RKO (cell line): Measurements from ENCODE around the gene ANKRD17.
"Not testable (repeated sequence)": the region's sequence is repeated elsewhere in the genome, so short reads cannot be mapped to it uniquely, and the experiment has no call there.

ENCODE experiments used
- DNase-seq: peaks from one replicate; pipeline ENCODE4 v3.0.0-alpha.2; 2016; ENCODE audit warnings: low spot score

The ANKRD17 gene

DNA sequence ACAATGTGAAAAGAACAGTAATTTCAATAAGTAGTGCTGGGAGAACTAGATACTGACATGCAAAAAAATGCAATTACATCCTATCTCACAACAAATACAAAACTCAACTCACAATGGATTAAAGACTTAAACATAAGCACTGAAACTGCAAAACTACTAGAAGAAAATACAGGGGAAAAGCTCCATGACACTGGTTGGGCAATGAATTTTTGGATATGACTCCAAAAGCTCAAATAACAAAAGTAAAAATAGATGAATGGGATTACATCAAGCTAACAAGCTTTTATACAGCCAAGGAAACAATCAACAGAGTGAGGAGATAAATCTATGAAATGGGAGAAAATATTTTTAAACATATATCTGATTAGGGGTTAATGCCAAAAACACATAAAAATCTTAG, 53.1 kb downstream of the ANKRD17 start:
- DNase-seq: no peak

DNA sequence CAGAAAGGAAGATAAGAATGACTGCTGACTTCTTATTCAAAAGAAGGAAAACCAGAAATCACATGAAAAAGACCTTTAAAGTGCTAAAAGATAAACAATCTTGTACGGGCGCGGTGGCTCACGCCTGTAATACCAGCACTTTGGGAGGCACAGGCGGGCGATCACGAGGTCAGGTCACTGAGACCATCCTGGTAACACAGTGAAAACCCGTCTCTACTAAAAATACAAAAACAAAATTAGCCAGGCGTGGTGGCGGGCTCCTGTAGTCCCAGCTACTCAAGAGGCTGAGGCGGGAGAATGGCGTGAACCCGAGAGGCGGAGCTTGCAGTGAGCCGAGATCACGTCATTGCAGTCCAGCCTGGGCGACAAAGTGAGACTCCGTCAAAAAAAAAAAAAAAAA, 54.6 kb downstream of the ANKRD17 start:
- DNase-seq: not testable (repeated sequence)

DNA sequence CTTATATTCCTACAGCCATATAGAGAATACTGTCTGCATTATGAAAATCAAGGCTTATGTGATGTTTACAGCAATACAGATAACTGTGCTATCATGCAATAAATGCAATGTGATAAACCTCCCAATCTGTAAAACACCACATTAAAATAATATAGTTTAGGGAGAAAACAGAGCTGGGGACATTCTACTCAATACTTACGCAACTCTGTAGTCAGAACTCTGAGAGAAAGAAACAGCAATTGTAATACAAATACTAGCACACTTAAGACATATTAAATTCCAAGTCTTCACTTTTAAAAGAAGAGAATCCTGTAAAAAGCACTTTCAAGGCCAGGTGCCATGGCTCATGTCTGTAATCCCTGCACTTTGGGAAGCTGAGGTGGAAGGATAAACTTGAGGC, 61.4 kb downstream of the ANKRD17 start:
- DNase-seq: no peak

DNA sequence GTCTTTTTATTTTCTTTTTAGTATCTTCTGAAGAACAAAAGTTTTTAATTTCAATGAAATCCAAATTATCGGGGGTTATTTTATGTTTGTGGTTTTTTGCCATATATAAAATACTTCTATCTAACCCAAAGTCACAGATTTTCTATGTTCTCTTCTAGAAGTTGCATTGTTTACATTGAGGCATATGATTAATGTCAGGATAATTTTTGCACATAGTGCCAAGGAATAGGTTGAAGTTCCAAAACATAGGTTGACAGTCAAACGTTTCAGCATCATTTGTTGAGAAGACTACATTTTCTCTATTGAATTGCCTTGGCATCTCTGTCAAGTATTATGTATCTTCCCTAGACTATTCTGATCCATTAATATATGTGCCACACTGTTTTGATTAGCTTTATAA, 64.5 kb downstream of the ANKRD17 start:
- no peak for DNase-seq

DNA sequence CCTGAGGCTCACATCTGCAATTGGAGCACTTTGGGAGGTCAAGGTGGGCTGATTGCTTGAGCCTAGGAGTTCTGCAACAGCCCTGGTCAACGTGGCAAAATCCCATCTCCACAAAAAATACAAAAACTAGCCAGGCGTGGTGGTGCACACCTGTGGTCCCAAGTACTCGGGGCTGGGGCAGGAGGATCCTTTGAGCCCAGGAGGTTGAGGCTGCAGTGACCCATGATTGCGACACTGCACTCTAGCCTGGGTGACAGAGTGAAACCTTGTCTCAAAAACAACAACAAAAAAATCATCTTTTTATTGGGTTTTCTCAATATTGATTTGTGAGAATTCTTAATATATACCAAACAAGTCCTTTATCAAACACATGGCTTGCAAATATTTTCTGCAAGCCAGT, 64.9 kb downstream of the ANKRD17 start:
- no peak for DNase-seq

DNA sequence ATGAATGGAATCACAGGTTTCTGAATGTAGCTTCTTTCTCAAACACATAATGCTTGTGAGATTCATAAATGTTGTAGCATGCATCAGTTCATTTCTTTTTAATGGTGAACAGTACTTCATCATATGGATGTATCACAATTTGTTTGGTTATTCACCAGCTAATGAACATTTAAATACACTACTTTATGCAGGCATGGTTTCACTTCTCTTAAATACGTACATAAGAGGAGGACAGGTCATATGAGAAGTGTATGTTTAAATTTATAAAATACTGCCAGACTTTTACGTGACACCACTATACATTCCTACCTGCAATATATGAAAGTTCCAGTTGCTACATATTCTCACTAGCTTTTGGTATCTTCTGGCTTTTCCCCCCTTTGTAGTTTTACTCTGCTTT, 65.4 kb downstream of the ANKRD17 start:
- DNase-seq: no peak

DNA sequence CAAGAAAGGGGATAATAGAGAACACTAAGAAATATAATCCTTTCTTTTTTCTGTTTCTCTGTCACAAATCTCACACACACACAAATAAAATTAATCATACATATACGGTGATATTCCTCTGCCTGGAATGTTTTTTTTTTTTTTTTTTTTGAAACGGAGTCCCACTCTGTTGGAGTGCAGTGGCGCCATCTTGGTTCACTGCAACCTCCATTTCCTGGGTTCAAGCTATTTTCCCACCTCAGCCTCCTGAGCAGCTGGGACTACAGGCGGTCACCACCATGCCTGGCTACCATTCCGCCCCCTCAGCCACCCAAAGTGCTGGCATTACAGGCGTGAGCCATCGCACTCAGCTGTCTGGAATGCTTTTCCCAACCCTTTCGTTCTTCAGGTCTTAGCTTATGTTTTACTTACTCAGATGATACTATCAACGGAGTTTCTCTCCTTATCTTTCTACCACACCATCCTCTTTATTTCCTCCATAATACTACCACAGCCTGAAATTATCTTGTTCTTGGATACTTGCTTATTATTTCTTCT, 69.3 kb downstream of the ANKRD17 start:
- DNase-seq: no peak

DNA sequence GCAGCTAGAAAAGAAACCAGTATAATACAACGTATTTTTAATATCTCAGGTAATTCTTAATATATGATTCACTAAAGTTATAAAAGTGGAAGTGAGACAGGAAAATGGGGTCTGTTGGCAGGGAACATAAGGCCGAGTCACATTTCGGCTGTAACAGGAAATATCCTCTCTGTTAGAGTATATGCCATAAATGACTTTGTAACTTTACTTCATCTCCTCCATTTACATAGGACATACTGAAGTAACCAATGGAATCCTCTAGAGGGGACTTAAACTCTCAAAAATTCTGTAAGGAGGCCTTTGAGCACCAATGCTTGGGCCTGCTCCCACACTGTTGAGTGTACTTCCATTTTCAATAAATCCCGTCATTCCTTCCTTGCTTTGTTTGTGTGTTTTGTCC, 71.3 kb downstream of the ANKRD17 start:
- peak; percentile 60 for DNase-seq

DNA sequence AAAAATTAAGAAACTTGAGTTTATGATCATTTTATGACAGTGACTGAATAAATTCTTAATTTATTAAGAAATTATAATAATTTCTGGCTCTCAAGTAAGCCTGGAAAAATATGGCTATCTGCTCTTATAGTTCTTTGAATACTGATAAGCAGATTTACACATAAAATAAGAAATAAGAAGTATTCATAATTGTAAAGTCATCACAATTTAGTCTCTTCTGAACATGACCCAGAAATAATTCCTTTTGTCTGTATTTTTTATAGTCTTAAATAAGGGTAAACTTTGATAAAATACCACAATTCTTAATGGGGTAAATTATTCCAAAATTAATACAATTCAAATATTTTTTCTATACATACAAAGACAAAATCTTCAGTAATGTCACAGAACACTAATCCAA, 72.7 kb downstream of the ANKRD17 start:
- DNase-seq: no peak

DNA sequence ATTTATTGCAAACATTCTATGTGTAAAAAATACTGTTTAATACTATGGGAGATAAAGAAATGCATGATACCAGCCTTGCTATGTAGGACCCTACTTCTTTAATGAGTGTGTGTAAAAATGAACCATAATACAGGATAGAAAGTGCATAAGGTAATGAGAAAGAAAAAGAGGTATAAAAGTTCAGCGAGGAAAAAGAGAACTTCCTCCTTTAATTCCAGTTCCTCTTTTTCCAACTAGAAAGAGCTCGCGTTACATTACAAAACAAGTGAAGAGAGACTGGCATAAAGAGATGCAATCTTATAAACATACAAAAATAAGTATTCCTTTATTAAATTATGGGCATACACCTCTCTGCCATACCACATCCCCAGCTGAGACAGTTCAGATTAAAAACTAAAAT, 77.4 kb downstream of the ANKRD17 start:
- DNase-seq: no peak

DNA sequence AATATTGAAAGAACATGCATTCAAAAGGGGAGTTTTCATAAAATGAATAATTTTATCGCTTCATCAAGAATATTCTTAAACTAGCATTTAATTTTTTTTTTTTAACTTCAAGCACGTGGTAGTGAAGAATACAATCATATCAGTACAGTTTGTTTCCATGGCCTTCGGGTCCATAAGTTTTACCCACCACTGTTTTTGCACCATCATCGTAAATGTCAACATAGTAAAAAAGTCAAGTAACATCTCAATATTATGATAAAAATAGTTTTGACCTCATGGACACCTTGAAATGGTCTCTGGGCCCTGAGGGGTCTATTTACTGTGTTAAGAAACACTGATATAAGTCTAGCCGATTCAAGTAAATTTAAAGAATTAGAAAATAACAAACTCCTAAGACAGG, 80.2 kb downstream of the ANKRD17 start:
- DNase-seq: no peak

DNA sequence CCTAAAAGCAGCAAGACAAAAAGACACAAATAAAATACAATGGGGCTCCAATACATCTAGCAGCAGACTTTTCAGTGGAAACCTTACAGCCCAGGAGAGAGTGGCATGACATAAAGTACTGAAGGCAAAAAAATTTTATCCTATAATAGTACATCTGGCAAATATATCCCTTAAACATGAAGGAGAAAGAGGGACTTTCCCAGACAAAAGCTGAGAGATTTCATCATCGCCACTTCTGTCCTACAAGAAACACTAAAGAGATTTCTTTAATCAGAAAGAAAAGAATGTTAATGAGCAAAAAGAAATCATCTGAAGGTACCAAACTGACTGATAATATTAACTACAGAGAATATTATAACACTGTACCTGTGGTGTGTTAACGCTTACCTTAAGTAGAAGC, 86.4 kb downstream of the ANKRD17 start:
- no peak for DNase-seq

DNA sequence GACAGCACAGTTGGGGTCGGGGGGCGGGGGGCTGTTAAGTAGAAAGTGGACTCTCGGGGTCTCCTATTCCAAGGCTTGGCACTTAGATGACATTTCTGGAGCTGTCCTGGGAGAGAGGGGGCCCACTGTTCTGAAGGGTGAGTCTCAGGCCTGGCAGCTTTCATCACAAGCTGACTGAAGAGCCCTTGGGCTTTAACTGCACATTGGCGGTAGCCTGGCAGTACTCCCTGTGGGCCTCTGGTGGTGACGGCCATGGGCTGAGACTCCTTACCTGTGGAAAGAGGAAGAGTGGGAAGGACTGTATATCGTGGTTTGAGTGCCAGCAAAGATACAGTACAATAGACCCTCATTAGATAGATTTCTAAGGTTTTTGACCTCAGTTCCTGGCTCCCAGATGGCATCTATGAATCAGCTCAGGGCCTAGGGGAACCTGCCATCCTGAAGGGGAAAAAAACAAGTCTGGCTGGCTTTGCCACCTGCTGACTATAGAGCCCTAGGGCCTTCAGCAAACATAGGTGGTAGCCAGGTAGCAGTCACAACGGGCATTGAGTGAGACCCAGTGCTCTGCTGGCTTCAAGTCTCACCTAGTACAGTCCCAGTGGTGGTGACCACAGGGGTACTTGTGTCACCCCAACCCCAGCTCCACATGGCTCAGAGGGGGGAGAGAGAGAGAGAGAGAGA, 87.9 kb downstream of the ANKRD17 start:
- DNase-seq: no peak

DNA sequence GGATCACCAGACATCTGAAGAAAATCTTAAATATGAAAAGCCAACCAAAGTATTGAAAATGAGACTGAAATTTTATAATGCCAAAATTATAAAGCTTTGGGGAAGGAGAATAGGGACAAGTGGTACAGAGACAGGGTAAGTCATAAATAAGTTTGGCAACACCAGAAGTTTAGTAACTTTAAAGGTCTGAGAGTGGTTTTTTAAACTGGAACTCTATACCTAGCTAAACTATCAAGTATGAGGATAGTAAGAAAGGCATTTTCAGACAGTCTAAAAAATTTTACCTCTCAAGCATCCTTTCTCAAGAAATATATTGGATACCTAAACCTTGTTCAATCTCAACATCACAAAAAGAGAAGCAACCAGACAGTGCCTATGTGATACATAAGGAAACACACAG, 92.4 kb downstream of the ANKRD17 start:
- DNase-seq: no peak

DNA sequence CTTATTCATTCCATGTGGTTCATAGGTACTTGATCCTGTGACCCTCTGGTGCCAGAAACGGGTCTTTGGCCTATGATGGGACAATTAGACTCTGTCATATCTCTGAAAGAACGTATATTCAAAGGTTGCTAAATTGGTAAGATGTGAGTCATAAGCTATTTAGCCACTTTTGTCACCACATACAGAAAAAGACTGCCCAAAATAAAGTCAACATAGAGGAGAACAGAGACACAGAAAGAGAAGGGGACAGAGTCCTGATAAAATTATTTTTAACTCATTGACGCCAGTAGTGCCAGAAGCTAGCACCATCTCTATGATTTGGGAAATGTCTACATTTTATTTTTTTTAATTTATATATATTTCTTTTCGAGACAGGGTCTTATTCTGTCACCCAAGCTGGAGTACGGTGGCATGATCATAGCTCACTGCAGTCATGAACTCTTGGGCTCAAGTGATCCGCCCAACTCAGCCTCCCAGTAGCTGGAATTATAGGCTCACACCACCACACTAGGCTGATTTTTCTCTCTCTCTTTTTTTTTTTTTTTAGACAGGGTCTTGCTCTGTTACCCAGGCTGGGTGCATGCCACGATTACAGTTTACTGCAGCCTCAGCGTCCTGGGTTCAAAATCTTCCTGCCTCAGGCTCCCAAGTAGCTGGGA, 96.9 kb downstream of the ANKRD17 start:
- no peak for DNase-seq

DNA sequence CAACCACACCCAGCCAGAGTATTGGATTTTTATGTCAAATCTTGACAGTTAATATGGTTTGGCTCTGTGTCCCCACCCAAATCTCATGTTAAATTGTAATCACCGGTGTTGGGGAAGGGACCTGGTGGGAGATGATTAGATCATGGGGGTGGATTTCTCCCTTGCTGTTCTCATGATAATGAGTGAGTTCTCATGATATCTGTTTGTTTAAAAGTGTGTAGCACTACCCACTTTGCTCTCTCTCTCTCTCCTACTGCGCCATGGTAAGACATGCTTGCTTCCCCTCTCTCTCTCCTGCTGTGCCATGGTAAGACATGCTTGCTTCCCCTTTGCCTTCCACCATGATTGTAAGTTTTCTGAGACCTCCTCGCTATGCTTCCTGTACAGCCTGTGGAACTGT, 102.2 kb downstream of the ANKRD17 start:
- DNase-seq: no peak

DNA sequence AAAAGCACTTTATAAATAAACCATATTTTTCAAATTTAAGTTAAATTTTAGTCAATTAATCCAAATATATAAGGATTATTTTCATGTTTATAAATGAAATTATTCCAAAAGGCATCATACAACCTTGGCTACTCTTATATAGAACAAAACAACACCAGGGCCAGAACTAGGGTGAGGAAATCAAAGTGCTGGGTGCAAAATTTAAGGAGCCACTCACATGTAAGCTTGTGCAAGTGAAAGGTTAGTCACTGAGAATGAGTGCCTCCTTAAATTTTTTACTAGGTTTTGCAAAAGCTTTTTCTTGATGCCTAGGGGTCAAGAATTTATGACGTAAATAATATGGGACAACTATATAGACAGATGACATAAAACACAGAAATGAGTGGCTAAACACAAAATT, 105.7 kb downstream of the ANKRD17 start:
- no peak for DNase-seq

DNA sequence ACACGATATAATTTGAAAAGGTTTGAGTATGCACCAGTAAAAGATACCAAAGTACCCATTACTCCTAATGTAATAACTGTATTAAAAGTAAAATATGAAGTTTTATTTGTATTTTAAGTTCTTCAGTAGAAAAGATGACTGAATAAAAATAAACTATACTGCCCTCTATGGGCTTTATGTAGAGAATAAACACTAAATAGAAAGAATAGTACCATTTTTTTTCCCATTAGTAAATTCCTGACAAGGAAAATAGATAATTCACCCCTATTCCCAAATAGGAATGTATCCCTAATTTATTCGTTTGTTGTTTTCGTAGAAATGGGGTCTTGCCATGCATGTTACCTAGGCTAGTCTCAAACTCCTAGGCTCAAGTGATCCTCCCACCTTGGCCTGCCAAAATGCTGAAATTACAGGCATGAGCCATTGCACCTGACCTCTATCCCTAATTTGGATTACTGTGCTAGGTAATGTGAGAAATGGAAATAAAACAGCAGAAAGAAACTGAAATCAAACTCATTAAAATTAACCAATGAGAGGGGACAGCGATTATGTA, 115.5 kb downstream of the ANKRD17 start:
- no peak for DNase-seq

DNA sequence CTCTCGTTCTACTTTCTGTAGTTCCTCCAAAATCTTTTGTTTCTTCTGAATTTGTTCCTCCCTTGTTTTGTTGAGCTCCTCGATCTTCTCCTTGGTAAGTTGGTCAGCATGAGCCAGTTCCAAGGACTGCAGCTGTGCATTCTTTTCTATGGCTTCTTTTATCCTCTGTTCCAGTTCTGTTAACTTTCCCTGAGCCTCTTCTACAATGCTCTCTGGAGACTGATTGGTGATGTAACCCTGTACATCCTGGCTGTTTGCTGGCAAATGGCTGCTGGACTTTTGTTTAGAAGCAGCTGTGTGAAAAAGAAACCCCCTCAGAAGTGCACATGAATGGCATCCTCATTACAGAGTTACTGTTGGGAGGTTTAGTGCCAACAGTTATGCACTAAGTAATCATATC, 118.6 kb downstream of the ANKRD17 start:
- no peak for DNase-seq

DNA sequence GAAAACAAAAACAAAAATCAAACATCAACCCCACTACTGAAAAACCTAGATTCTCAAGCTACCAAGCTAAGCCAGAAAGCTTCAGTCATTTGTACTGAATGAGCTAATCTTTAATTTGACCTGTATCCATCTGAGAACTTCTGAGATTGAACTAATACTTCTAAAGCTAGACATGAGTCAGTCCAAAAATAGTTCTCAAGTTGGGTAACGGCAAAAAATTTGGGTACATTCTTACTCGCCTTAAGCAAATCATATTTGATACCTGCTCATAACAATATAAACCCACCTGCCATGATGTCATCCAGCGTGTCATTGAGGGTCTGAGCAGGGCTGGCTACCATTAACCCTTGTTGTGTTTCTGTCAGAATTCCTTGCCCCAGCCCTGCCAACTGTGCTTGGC, 119.4 kb downstream of the ANKRD17 start:
- DNase-seq: no peak

DNA sequence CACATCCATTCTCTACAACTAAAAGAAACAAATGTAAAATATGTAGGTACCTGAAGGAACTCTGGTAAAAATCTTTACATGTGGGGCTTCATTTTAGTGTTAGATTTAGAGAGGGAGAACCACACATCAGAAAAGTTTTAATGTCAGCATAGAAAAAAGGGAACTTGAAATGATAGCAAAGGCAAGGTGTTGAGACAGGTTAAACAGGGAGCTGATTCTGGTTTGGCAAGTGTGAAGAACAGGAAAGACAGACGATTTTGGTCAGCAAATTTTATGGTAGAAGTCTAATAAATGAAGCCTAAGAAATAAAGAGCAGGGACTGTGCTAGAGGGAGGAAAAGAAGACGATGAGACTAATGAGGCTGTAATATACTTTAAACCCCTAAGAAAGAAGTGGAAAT, 121.5 kb downstream of the ANKRD17 start:
- DNase-seq: no peak

DNA sequence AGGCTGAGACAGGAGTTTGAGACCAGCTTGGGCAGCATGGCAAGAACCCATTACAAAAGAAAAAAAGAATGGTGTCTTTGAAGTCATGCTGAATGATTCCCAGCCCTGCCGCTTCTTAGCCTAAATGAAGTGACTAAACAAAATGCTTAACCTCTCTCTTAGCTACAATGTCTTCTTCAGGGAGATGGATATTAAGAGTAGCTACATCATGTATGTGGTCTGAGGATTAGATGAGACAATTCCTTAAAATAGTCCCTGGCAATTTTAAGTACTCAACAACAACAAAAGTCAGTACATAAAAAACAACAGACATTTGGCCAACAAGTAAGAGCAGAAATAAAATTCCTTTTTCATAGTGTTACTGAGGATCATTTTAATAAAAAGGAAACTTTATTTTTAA, 124.8 kb downstream of the ANKRD17 start:
- DNase-seq: no peak

DNA sequence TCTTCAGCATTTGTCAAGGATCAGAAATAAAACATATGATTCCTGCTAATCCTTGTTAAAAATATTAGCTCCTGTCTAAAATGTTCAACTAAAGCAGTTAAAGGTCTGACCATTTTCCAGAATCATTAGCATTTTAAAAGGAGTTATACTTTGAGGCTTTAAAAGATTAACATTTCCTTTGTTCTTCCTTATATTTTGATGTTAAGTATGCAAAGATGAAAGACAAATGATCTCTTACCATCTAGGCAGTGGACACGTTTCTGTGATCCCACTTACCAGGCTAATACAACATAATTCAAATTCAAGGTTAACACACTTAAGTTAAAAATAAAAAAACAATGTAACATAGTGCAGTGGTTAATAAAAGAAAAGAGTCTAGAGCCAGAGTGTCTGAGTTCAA, 127.3 kb downstream of the ANKRD17 start:
- DNase-seq: no peak

DNA sequence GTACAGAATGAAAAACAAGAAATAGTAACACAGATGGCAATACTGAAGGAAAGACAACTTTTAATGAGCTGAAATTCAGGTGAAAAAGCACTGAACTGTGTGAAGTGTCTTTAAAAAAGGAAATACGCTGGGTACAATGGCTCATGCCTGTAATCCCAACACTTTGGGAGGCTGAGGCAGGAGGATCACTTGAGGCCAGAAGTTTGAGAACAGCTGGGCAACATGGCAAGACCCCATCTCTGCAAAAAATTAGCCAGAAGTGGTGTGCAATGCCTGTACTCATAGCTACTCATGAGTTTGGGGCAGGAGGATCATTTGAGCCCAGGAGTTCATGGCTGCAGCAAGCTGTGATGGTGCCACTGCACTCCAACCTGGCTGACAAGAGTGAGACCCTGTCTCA, 129.3 kb downstream of the ANKRD17 start:
- no peak for DNase-seq
